D721Med (cell line): ENCODE data around the gene PIK3C2B.

Experiments
- DNase-seq: peaks from one replicate; pipeline ENCODE4 v3.0.0; 2011; ENCODE audit warnings: low spot score; ENCODE audit not compliant: insufficient read length
- FAIRE-seq: peaks from 2 replicates; lab custom pipeline; 2011; peaks lifted over from hg19 to GRCh38; lab: Jason Lieb, UNC
- TF ChIP-seq, protein P1 (sequence below): IDR thresholded peaks from 2 replicates; pipeline ENCODE4 v1.5.1; 2012; ENCODE audit warnings: mild to moderate bottlenecking, control low read depth; ENCODE audit not compliant: insufficient read depth; ENCODE audit errors: missing control alignments

The PIK3C2B gene

DNA sequence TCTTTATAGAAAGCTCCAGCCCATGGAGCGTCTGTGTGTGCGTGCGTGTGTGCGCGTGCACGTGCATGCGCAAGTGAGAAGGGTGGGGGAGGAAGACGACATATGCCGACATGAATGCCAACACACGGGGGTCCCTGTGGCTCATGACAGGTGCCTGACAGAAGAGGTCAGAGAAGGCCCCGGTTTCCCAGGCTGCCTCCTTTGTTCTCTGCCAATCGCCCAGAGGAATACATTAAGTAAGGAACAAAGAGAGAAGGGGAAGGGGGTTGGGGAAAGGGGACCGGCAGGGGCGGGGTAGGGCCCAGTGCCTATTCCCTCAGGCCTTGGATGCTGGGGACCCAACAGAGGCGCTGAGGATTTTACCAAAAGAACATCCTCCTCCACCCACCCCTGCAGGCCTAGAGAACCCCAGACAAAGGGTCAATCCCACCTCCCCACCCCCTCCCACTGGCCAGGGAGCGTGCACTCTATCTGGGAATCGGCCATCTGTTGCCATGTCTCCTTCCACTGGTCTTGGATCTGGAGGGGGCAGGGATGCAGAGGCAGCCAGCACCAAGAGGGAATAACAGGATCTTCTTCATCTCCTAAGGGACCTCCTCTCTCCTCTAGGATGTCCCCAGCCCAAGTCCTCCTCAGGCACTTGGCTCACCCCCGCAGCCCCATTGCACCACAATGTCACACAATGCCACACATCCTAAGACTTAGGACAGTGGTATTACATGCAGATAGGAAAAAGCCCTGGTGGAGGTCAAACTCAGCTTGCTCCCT, 39.4 kb downstream of the PIK3C2B start:
- FAIRE-seq (no peak), DNase-seq (no peak)
- TF ChIP-seq, protein P1, sequence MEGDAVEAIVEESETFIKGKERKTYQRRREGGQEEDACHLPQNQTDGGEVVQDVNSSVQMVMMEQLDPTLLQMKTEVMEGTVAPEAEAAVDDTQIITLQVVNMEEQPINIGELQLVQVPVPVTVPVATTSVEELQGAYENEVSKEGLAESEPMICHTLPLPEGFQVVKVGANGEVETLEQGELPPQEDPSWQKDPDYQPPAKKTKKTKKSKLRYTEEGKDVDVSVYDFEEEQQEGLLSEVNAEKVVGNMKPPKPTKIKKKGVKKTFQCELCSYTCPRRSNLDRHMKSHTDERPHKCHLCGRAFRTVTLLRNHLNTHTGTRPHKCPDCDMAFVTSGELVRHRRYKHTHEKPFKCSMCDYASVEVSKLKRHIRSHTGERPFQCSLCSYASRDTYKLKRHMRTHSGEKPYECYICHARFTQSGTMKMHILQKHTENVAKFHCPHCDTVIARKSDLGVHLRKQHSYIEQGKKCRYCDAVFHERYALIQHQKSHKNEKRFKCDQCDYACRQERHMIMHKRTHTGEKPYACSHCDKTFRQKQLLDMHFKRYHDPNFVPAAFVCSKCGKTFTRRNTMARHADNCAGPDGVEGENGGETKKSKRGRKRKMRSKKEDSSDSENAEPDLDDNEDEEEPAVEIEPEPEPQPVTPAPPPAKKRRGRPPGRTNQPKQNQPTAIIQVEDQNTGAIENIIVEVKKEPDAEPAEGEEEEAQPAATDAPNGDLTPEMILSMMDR = no peak

DNA sequence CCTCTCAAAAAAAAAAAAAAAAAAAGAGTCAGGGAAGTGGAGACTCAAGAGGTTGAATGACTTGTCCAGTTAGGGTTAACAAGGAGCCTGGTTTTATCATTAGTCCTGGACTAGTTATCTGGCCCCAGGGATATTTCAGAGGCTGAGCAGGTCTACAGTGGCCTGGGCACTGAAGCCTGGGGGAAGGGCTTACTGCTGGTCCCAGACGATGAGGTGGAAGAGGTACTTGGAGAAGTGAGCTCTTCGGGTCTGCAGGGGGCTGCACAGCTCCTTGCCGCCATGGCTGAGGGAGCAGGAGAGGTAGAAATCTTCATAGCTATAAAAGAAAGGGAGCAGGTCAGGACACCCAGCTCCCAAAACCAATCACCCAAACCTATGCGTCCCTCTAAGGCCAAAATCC, 40.1 kb downstream of the PIK3C2B start:
- FAIRE-seq (no peak), DNase-seq (no peak)
- TF ChIP-seq, protein P1 = no peak

DNA sequence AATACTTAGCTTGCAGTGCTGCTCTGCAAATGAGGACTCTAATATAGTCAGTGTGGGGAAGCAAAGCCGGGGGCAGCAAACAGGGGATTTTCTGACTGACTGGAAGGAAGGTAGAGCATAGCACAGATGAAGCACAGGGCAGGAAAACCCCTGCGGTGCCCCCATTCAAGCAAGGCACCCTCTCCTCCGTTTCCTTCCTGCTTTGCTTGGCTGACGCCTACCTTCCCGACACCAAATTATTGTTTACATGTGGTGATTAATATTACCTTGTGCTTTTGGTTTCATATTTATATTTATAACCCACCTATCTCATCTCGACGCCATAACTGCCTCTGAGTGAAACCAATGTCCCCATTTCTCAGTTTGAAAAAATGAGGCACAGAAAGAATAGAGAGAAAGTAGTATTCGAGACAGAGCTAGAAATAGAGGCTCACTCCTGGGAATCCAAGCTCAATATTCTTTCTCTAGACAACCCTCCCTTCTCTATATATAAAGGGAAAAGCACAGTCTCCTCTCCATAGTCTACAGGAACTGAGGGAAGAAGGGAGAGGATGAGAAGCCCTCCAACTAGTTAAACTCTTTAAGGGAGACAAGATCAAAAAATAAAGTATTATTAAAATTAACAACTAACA, 41.3 kb downstream of the PIK3C2B start:
- TF ChIP-seq, protein P1 = no peak
- DNase-seq (no peak), FAIRE-seq (no peak)

DNA sequence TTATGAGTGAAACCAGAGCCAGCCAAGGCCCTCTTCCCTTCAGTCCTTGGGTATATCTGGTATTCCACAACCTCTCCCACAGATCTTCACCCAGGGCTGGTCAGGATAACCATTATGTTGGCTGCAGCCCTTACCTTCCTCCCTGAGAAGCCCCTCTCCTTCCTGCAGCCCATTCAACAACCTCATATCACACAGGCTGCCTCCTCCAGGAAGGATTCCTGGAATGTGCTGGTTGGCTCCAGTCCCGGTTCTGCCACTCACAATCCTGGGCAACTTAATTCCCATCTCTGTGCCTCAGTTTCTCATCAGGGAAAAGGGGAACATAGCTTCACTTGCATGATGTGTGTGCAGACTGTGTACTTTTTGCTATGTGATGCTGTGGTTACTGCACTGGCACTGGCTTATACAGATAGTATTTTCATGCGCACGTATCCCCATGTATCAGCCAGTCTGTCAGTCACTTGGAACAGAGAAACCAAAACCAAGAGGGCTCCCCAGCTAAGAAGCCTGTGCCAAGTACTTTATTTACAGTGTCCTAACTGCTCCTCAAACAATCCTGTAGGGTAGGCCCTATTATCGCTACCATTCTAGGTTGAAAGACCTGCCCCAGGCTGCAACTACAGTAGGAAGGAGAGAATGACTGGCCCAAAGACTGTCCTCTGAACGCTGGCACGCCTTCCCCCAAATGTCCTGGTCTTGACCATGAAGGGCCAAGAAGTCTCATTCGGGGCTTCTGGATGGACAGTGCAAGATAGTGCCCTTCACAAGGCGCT, 43.1 kb downstream of the PIK3C2B start:
- FAIRE-seq (no peak), DNase-seq (no peak)
- TF ChIP-seq, protein P1 = no peak

DNA sequence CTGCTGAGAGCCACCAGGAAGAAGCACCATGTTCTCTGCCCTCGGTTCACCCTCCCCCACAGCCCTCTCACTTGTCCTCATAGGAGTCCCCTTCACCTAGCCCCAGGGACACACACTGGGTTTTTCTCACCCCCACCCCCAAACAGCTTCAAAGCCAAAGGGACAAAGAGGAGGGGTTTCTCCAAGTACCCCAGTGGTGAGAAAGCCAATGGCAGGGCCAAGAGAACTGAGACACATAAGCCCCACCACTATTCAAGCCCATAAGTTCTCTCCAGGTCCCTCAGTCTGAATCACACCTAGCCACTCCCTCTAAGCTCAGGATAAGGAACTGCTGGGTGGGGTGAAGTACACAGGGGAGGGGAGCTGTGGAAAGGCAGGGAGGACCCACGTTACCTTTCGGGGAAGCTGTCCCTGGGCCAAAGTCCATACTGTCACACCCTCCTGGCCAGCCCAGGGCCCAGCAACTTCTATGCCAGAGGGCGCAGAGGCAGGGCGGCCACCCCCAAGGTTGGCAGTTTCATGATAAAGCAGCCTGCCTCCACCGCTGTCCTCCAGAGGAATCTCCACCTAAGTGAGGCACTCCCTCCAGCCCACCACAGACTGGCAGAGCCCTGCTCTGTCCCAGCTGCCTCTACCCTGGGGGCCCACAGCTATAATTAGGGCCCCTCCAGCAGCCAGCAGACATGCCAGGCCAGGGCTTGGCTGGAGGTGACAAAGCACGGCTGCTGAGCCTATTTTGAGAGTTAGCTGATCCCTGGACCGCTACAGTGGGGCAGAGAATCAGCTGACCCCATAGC, 43.9 kb downstream of the PIK3C2B start:
- TF ChIP-seq, protein P1 = no peak
- no peak for FAIRE-seq
- DNase-seq = no peak

DNA sequence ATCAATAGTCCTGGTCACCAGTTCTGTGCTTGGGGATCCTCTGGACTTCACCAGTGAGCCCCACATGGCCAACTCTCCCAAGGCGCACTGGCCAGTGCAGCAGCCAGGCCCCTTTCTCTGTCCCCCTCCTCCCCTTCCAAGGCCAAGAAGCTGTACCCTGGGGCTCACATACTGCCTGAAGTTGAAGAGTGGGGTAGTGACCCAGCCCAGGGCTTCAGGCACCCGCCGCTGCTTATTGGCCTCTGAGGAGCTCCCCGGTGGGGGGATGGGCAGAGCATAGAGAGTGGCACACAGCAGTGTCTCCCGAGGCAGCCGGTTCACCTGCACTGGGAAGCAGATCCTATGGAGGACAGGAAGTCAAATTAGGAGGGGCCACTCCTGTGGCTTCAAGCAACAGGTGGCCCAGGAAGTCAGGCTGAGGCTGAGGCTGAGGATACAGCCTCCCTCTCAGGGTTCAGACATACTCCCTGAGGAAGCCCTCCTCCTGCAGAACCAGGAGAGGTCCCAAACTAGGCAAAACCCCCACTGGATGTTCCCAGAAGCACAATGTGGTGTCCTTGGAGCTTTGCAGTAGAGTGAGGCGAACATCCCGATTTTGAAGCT, 44.8 kb downstream of the PIK3C2B start:
- DNase-seq = no peak
- FAIRE-seq = no peak
- TF ChIP-seq, protein P1 = no peak
